GM10847 (cell line): ENCODE measurements around the gene RAB17.

Source experiments
- POLR2A ChIP-seq: IDR thresholded peaks from 2 replicates; pipeline ENCODE4 v1.6.1; 2011; ENCODE audit not compliant: insufficient read length; ENCODE audit errors: extremely low read depth

Gene RAB17

GRCh38 chr2:237628247-237629187, 38.0 kb upstream of the RAB17 start:
- no peak for TF ChIP-seq POLR2A

GRCh38 chr2:237627441-237628246, 37.1 kb upstream of the RAB17 start, which contains the start of gene LRRFIP1:
Gene LRRFIP1, plus strand, starts transcription at chr2:237627587. Its CDS starts 58 bp downstream, at chr2:237627645.
- no peak for TF ChIP-seq POLR2A

GRCh38 chr2:237626813-237627440, 36.4 kb upstream of the RAB17 start:
- TF ChIP-seq POLR2A = no peak

GRCh38 chr2:237625777-237626176, 35.2 kb upstream of the RAB17 start:
- TF ChIP-seq POLR2A = no peak

- TF ChIP-seq POLR2A = no peak
Measured at GRCh38 chr2:237625216-237625705, 34.7 kb upstream of the RAB17 start.

GRCh38 chr2:237624565-237624964, 34.0 kb upstream of the RAB17 start:
- no peak for TF ChIP-seq POLR2A

GRCh38 chr2:237623428-237624403, 33.2 kb upstream of the RAB17 start:
- no peak for TF ChIP-seq POLR2A

- TF ChIP-seq POLR2A = no peak
Measured at GRCh38 chr2:237618449-237618848, 27.9 kb upstream of the RAB17 start.

- no peak for TF ChIP-seq POLR2A
Measured at GRCh38 chr2:237617587-237617982, 27.1 kb upstream of the RAB17 start.

- TF ChIP-seq POLR2A = no peak
Measured at GRCh38 chr2:237616734-237617586, 26.4 kb upstream of the RAB17 start.

- TF ChIP-seq POLR2A = no peak
Measured at GRCh38 chr2:237616373-237616733, 25.8 kb upstream of the RAB17 start.

- TF ChIP-seq POLR2A = no peak
Measured at GRCh38 chr2:237615631-237616249, 25.2 kb upstream of the RAB17 start.
